GM18498 (cell line): ENCODE measurements around the gene NMRK2.
"Not testable (repeated sequence)": the region's sequence is repeated elsewhere in the genome, so short reads cannot be mapped to it uniquely, and the experiment has no call there.

Experiments
- ATAC-seq: cut with Tn5 transposase; IDR thresholded peaks from one replicate; pipeline ENCODE4 v1.9.1; 2021; ENCODE audit warnings: mild to moderate bottlenecking, moderate library complexity; ENCODE audit not compliant: unreplicated experiment

The NMRK2 gene

GRCh38 chr19:3964256-3965194 lies 31.7 kb downstream of the NMRK2 start:
- ATAC-seq, result no peak

DNA sequence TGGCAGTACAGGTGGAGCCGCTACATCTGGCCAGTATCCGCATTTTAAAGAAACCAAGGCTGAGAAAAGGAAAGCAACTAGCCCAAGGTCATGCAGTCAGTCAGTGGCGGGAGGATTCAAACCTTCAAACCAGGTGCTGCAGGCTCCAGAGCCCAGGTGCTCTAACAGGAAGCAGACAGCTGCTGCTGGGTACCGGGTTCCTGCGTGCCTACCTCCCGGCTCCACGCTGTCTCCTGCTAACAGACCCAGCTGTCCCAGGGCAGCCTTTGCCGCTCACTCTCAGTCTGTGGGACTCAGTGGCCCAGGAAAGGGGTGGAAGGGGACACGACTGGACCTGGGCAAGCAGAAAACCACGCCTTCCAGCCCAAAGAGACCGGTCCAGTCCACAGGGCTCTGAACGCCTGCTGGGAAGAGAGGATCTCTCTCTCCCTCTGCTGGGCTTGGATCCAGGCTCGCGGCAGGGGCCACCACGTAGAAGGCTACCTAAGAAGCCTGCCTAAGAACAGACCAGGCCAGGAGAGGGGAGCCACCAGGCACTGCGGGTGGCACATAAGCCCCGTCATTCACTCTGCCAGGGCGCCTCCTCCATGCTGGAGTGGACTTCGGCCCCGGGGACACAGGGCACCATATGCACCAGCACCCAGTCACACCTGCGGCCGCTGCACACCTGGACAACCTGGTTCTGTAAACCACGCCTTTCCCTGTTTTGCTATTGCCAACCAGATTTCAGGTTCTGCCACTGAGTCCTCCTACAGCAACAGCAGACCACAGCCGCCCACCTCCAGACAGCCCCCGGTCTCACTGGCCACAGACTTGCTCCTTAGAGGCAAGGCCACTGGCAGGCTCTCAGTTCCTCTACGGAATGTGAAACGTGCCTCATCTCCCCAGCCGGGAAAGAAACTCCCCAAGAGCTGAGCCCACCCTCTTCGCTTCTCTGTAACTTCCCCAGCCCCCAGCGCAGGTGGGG lies 33.5 kb downstream of the NMRK2 start:
- ATAC-seq, result no peak

GRCh38 chr19:3967983-3968382 lies 35.1 kb downstream of the NMRK2 start:
- not testable (repeated sequence) for ATAC-seq

- no peak for ATAC-seq
These were observed 35.9 kb downstream of the NMRK2 start for GRCh38 chr19:3968556-3969434.

- ATAC-seq, result no peak
These were observed 36.8 kb downstream of the NMRK2 start for GRCh38 chr19:3969435-3970312.

GRCh38 chr19:3970313-3970807 lies 37.5 kb downstream of the NMRK2 start:
- ATAC-seq, result no peak

DNA sequence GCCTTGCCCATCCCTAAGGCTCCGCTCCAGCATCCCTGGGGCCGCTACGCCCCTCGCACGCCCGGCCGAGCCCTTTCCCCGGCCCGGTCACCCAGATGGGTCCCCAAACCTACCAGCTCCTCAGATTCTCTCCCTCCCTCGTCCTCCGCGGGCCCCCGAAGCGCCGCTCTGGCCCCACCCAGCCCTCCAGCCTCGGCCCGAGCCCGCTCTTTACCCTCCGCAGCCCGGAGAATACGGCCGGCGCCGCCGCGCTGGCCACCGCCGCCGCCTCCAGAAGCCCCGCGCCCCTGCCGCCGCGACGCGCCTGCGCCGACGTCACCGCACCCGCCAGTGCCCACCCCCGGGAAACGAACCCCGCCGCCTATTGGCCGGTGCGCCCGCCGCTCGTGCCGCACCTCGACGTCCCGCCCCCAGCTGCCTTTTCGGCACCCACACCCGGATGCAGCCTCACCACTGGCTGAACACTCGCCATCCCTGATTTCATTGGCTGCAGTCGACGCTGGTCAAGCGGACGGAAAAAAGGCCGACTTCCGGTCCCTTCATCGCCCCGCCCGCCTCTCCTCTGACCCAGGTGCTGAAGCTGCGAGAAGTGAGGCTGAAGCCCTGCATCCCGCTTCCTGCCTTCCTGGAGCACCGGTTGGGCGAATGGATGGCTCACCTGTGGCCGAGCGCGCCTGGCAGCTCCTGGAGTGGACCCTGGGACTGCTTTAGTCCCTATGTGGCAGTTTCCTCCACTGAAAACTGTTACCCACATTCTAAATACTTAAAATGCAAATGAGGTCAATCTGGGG lies 38.1 kb downstream of the NMRK2 start, which contains the start of gene DAPK3:
DAPK3 (minus strand) TSS at position 292 of the 791 bp plus-strand sequence. CDS start 1,364 bp downstream, outside the sequence.
- ATAC-seq, result peak; percentile 92

GRCh38 chr19:3975144-3975543 lies 42.3 kb downstream of the NMRK2 start:
- no peak for ATAC-seq

GRCh38 chr19:3975637-3976087 lies 42.8 kb downstream of the NMRK2 start:
- no peak for ATAC-seq

DNA sequence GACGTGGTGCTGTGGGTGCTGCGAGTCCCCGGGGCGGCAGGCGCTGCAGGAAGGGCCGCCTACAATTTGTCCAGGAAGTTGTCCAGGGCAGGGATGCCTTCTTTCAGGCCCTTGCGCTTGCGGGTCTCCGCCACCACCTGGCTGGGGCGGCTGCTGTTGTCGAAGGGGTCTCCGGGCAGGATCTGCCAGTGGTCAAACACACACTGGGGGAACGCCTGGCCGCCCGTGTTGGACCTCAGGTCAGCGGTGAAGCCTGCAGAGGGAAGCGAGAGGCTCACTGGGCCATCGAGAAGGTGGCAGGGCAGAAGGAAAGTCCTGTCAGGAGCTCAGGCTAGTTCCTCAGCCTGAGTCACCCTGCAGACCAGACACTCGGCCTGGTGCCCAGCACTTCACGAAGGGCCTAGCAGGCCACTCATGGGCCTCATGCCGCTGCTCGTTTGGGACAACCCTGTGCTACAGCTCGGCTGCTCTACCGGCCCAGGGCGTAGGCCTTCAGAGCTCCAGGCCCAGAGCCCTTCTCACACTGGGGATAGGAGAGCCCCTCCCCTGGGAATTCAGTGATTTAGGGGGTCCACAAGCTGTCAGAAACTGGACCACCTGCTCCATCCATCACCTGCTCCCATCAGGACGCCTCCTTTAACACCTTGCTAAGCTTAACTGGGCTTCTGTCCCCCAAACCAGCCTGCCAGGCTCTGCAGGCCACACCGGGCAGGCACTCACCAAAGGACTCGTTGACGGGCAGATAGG lies 43.8 kb downstream of the NMRK2 start:
- ATAC-seq, result no peak

GRCh38 chr19:3977242-3978143 lies 44.6 kb downstream of the NMRK2 start:
- ATAC-seq, result no peak

DNA sequence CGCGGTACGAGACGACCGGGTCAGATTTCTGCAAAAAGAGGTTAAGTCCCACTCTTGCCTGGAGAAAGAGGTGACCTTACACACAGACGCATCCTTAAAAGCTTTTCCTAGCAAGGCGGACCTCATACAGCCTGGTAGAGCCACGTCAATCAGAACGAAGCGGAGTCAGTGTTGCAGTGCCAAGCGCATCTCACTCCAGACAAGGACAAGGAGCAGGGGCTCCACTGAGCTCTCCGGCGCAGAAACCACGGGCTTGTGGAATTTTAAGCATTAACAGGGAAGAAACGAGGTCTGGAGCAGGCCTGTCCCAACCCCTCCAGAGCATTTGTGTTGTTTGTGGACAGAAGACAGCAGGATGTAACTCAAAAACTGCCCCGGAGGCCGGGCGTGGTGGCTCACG lies 45.3 kb downstream of the NMRK2 start:
- ATAC-seq, result no peak

GRCh38 chr19:3979289-3979673 lies 46.4 kb downstream of the NMRK2 start:
- no peak for ATAC-seq

GRCh38 chr19:3979674-3980352 lies 46.9 kb downstream of the NMRK2 start:
- no peak for ATAC-seq

DNA sequence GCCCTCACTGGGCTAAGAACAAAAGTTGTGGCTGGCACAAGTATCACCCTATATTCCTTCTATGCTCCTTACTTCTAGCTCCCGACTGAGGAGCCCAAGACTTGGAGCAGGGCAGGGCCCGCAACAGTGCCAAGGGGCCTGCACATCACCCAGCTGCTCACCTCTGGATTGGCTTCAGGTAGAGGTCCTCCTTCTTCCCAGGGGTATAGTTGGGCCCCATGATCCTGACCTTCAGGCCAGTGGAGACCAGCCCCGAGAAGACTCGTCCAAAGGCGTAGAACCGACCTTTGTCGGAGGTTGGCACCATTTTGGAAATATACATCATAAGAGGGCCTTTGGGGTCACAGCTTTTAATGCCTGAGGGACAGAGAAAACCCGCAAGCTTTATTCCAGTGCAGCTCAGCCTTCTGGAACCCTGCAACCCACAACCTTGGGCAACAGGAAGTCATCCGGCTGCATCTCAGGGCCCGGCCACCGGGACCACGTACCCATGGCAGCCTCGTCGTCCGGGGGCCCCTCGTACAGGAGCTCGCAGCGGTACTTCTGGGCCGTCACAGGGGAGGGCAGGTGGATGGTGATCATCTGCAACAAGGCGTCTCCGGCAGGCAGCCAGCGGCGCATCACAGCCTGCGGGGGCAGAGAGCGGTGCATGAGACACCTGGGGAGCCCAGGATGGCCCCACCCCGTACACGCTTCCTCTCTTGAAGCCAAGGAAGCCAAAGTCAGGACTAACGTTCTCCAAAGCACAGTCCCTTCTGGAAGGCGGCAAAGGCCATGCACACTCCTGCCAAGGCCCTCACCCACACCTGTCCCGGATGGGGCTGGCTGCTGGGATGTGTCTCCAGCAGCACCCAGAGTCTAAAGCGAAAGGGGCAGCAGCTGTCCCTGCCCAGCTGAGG lies 47.7 kb downstream of the NMRK2 start:
- ATAC-seq, result no peak
